Astrocyte (in vitro differentiated cells and primary cell): ENCODE results near the gene ERC1. TPM values are rescaled to one million over a fixed set of nuclear protein-coding genes. Genes with fewer than 3 reads are reported as not detected.

Experiments
- DNase-seq: peaks from one replicate; pipeline ENCODE4 v3.0.0-alpha.2; 2010; ENCODE audit warnings: low read depth
- FAIRE-seq: peaks from 2 replicates; lab custom pipeline; 2011; peaks lifted over from hg19 to GRCh38; lab: Jason Lieb, UNC
- H2AFZ ChIP-seq: 2 replicates; pipeline ENCODE4 v1.6.0; 2012; ENCODE audit warnings: low read depth, low read length, inconsistent platforms
- H3K27ac ChIP-seq: 2 replicates; pipeline ENCODE4 v1.5.1; 2011; ENCODE audit warnings: low read depth, low read length, inconsistent platforms
- H3K27me3 ChIP-seq: 2 replicates; pipeline ENCODE4 v1.6.0; 2011; ENCODE audit warnings: low read length, inconsistent platforms; ENCODE audit not compliant: insufficient read depth
- H3K36me3 ChIP-seq: 2 replicates; pipeline ENCODE4 v1.5.1; 2011; ENCODE audit warnings: low read length, inconsistent platforms; ENCODE audit not compliant: insufficient read depth
- H3K4me1 ChIP-seq: 2 replicates; pipeline ENCODE4 v1.5.1; 2011; ENCODE audit warnings: low read length, inconsistent platforms; ENCODE audit not compliant: insufficient read depth
- H3K4me2 ChIP-seq: 2 replicates; pipeline ENCODE4 v1.6.0; 2012; ENCODE audit warnings: low read length, inconsistent platforms
- H3K4me3 ChIP-seq: 2 replicates; pipeline ENCODE4 v1.5.1; 2011; ENCODE audit warnings: low read depth, mild to moderate bottlenecking, low read length, inconsistent platforms; ENCODE audit not compliant: insufficient read depth
- H3K79me2 ChIP-seq: 2 replicates; pipeline ENCODE4 v1.6.0; 2012; ENCODE audit warnings: mild to moderate bottlenecking, low read length, inconsistent platforms; ENCODE audit not compliant: insufficient read depth
- H3K9ac ChIP-seq: 2 replicates; pipeline ENCODE4 v1.6.0; 2012; ENCODE audit warnings: mild to moderate bottlenecking, low read length, inconsistent platforms
- H3K9me3 ChIP-seq: 2 replicates; pipeline ENCODE4 v1.5.1; 2012; ENCODE audit warnings: low read depth, mild to moderate bottlenecking, low read length, inconsistent platforms; ENCODE audit not compliant: insufficient read depth
- H4K20me1 ChIP-seq: 2 replicates; pipeline ENCODE4 v1.6.0; 2012; ENCODE audit warnings: low read length, inconsistent platforms; ENCODE audit not compliant: insufficient read depth
- H3K27ac Mint-ChIP-seq: one replicate; pipeline ENCODE4 v1.8.0; 2021; ENCODE audit warnings: mild to moderate bottlenecking, mixed read lengths; ENCODE audit not compliant: unreplicated experiment
- H3K27me3 Mint-ChIP-seq: one replicate; pipeline ENCODE4 v1.8.0; 2021; ENCODE audit warnings: low read depth, mixed read lengths; ENCODE audit not compliant: unreplicated experiment
- H3K36me3 Mint-ChIP-seq: one replicate; pipeline ENCODE4 v1.8.0; 2021; ENCODE audit warnings: low read depth, mixed read lengths; ENCODE audit not compliant: unreplicated experiment
- H3K4me1 Mint-ChIP-seq: one replicate; pipeline ENCODE4 v1.8.0; 2021; ENCODE audit warnings: low read depth, mixed read lengths; ENCODE audit not compliant: unreplicated experiment
- H3K4me3 Mint-ChIP-seq: one replicate; pipeline ENCODE4 v1.8.0; 2021; ENCODE audit warnings: mild to moderate bottlenecking, moderate library complexity, mixed read lengths; ENCODE audit not compliant: unreplicated experiment
- H3K9me3 Mint-ChIP-seq: one replicate; pipeline ENCODE4 v1.8.0; 2021; ENCODE audit warnings: mild to moderate bottlenecking, mixed read lengths; ENCODE audit not compliant: unreplicated experiment
- EZH2 ChIP-seq: IDR thresholded peaks from 2 replicates; pipeline ENCODE4 v1.6.1; 2012; ENCODE audit warnings: mild to moderate bottlenecking, low read length, inconsistent platforms; ENCODE audit not compliant: insufficient read depth
- total RNA-seq: library from RNA; stranded (reverse); gene quantifications from 2 replicates; pipeline ENCODE4 v1.2.1, GENCODE V29; 2021
- TF ChIP-seq, protein P1 (sequence below): IDR thresholded peaks from 2 replicates; pipeline ENCODE4 v1.5.1; 2011; ENCODE audit warnings: low read depth, mild to moderate bottlenecking, inconsistent platforms, low read length, moderate library complexity; ENCODE audit not compliant: insufficient read depth

Gene ERC1
- total RNA-seq, 1 donor from 2014 or later, result 67.1 TPM

- H3K36me3 Mint-ChIP-seq, result no peaks in the 10 kb centered on the region
- DNase-seq, result no peak
- H3K4me3 ChIP-seq, result no peak overlapping the region
- no peaks in the 10 kb centered on the region for H3K9me3 Mint-ChIP-seq
- H3K4me2 ChIP-seq, result no peak overlapping the region
- no peaks in the 10 kb centered on the region for H3K4me1 ChIP-seq
- H3K27me3 ChIP-seq, result no peaks in the 10 kb centered on the region
- no peak overlapping the region for H3K9ac ChIP-seq
- FAIRE-seq, result no peak
- H3K27me3 Mint-ChIP-seq, result no peaks in the 10 kb centered on the region
- H3K9me3 ChIP-seq, result no peaks in the 10 kb centered on the region
- no peaks in the 10 kb centered on the region for H4K20me1 ChIP-seq
- TF ChIP-seq, protein P1, sequence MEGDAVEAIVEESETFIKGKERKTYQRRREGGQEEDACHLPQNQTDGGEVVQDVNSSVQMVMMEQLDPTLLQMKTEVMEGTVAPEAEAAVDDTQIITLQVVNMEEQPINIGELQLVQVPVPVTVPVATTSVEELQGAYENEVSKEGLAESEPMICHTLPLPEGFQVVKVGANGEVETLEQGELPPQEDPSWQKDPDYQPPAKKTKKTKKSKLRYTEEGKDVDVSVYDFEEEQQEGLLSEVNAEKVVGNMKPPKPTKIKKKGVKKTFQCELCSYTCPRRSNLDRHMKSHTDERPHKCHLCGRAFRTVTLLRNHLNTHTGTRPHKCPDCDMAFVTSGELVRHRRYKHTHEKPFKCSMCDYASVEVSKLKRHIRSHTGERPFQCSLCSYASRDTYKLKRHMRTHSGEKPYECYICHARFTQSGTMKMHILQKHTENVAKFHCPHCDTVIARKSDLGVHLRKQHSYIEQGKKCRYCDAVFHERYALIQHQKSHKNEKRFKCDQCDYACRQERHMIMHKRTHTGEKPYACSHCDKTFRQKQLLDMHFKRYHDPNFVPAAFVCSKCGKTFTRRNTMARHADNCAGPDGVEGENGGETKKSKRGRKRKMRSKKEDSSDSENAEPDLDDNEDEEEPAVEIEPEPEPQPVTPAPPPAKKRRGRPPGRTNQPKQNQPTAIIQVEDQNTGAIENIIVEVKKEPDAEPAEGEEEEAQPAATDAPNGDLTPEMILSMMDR, result no peak
- TF ChIP-seq EZH2, result no peak
- peaks cover 14% of the 10 kb centered on the region for H3K4me1 Mint-ChIP-seq
- H3K27ac Mint-ChIP-seq, result no peak overlapping the region
- H3K79me2 ChIP-seq, result no peaks in the 10 kb centered on the region
- H2AFZ ChIP-seq, result no peak overlapping the region
- no peaks in the 10 kb centered on the region for H3K36me3 ChIP-seq
- H3K4me3 Mint-ChIP-seq, result no peak overlapping the region
- H3K27ac ChIP-seq, result no peak overlapping the region
Observed at GRCh38 chr12:1277905-1278304, 286.9 kb downstream of the ERC1 start.

GRCh38 chr12:1279050-1279449 is 288.0 kb downstream of the ERC1 start:
- no peak overlapping the region for H3K27ac ChIP-seq
- no peaks in the 10 kb centered on the region for H3K79me2 ChIP-seq
- H3K9ac ChIP-seq, result no peak overlapping the region
- Mint-ChIP-seq H3K36me3 (no peaks in the 10 kb centered on the region), H3K4me1 (peaks cover 16% of the 10 kb centered on the region), H3K4me3 (no peak overlapping the region), H3K27me3 (no peaks in the 10 kb centered on the region), H3K27ac (no peak overlapping the region), H3K9me3 (no peaks in the 10 kb centered on the region)
- no peaks in the 10 kb centered on the region for H4K20me1 ChIP-seq
- TF ChIP-seq EZH2, result no peak
- TF ChIP-seq, protein P1, result no peak
- H2AFZ ChIP-seq, result no peak overlapping the region
- no peaks in the 10 kb centered on the region for H3K4me1 ChIP-seq
- no peak for FAIRE-seq
- H3K36me3 ChIP-seq, result no peaks in the 10 kb centered on the region
- no peak overlapping the region for H3K4me3 ChIP-seq
- H3K9me3 ChIP-seq, result no peaks in the 10 kb centered on the region
- DNase-seq, result no peak
- no peaks in the 10 kb centered on the region for H3K27me3 ChIP-seq
- no peak overlapping the region for H3K4me2 ChIP-seq

GRCh38 chr12:1280059-1280458 is 289.0 kb downstream of the ERC1 start:
- FAIRE-seq (no peak), DNase-seq (no peak)
- H3K4me1 Mint-ChIP-seq, result peaks cover 21% of the 10 kb centered on the region
- no peak overlapping the region for H2AFZ ChIP-seq
- no peak overlapping the region for H3K9ac ChIP-seq
- no peaks in the 10 kb centered on the region for H3K36me3 Mint-ChIP-seq
- TF ChIP-seq, protein P1, result no peak
- TF ChIP-seq EZH2, result no peak
- H4K20me1 ChIP-seq, result no peaks in the 10 kb centered on the region
- no peak overlapping the region for H3K27ac ChIP-seq
- H3K4me2 ChIP-seq, result no peak overlapping the region
- no peaks in the 10 kb centered on the region for H3K36me3 ChIP-seq
- H3K4me3 Mint-ChIP-seq, result no peak overlapping the region
- no peak overlapping the region for H3K4me3 ChIP-seq
- H3K4me1 ChIP-seq, result no peaks in the 10 kb centered on the region
- H3K27me3 Mint-ChIP-seq, result no peaks in the 10 kb centered on the region
- no peaks in the 10 kb centered on the region for H3K79me2 ChIP-seq
- no peaks in the 10 kb centered on the region for H3K27me3 ChIP-seq
- H3K9me3 ChIP-seq, result no peaks in the 10 kb centered on the region
- no peaks in the 10 kb centered on the region for H3K9me3 Mint-ChIP-seq
- H3K27ac Mint-ChIP-seq, result no peak overlapping the region
